ENCODE measurements around the gene PHC2. TPM values are rescaled to one million over a fixed set of nuclear protein-coding genes. Genes with fewer than 3 reads are reported as not detected.
A peak's percentile ranks its signal among the peaks of the same experiment; 100 is the strongest.

The PHC2 gene
- total RNA-seq, 1 donor from 2014 or later: 105 TPM

DNA sequence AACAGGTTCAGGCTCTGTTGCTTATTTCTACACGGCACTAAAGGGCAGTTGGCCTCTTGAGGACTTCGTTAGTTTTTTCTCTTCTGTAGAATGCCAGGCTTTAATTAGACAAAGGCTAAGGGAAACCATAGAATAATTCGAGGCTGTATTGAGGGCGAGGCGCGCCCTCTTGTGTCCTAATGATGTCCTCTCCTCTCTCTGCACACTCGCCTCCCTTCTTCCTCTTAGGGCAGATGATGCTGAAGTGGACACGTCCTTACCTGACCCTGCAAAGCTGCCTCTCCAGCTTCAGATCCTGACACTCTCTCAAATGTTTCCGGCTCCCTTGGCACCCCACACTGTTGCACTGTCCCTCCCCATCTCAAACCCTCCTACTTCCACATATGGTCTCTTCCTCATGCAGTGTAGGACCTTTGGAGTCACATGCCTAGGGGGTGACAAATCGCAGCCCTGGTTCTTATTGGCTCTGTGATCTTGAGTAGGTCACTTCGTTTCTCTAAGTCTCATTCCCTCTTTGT, 39.7 kb upstream of the PHC2 start:
- Histone ChIP-seq H3K4me3 (no peak overlapping the region), H3K36me3 (no peaks in the 10 kb centered on the region), H3K9me3 (no peaks in the 10 kb centered on the region), H3K27me3 (ENCODE audit: low read depth) (no peaks in the 10 kb centered on the region), H3K4me1 (peaks cover 21% of the 10 kb centered on the region), H3K27ac (no peak overlapping the region)
- intact Hi-C loops (cut with DNase I): no loop called here
- peak; percentile 79 for DNase-seq
- TF ChIP-seq CTCF (IDR thresholded peaks at IDR 0.05): peak; percentile 81
- ATAC-seq: peak; percentile 62 to 68

- Histone ChIP-seq H3K27me3 (ENCODE audit: low read depth) (no peaks in the 10 kb centered on the region), H3K4me1 (peaks cover 21% of the 10 kb centered on the region), H3K4me3 (no peak overlapping the region), H3K27ac (no peak overlapping the region), H3K9me3 (no peaks in the 10 kb centered on the region), H3K36me3 (no peaks in the 10 kb centered on the region)
- no peak for TF ChIP-seq CTCF (IDR thresholded peaks at IDR 0.05)
- DNase-seq: no peak
- ATAC-seq: no peak
- intact Hi-C loops (cut with DNase I): no loop called here
Measured at GRCh38 chr1:33469691-33470090, 38.8 kb upstream of the PHC2 start.

DNA sequence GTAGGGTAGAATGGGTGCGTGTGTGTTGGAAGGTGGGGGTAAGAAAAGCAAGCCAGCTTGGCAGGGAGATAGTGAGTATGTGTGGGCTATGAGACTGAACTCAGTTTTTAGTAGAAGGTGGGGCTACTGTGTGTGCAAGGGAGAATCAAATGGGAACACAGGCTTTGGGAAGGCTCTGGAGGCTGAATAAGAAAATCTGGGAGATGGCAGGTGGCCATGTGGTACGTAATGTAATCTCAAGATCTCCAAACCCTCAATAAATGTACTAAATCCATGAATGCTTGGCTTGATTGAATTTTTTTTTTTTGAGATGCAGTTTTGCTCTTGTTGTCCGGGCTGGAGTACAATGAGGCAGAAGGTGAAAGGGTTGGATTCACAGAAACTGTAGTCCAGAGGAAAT, 38.1 kb upstream of the PHC2 start:
- intact Hi-C loops (cut with DNase I): no loop called here
- TF ChIP-seq CTCF (IDR thresholded peaks at IDR 0.05): no peak
- Histone ChIP-seq H3K4me1 (peaks cover 21% of the 10 kb centered on the region), H3K9me3 (no peaks in the 10 kb centered on the region), H3K27me3 (ENCODE audit: low read depth) (no peaks in the 10 kb centered on the region), H3K36me3 (no peaks in the 10 kb centered on the region), H3K4me3 (no peak overlapping the region), H3K27ac (no peak overlapping the region)
- DNase-seq: no peak
- ATAC-seq: no peak

DNA sequence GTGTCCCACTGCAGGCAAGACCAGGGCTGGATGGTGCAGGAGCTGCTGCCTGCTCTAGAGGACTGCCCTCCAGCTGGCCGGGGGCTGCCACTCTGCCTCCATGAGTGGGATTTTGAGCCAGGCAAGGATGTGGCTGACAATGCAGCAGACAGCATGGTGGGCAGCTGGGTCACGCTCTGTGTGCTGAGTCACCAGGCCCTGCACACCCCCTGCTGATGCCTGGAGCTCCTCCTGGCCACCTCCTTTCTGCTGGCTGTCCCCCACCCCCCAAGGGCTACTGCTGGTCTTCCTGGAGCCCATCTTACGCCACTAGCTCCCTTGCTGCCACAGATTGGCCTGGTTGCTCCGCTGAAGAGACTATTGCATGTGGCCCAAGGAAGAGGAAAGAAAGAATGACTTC, 37.6 kb upstream of the PHC2 start:
- Histone ChIP-seq H3K27ac (no peak overlapping the region), H3K9me3 (no peaks in the 10 kb centered on the region), H3K27me3 (ENCODE audit: low read depth) (no peaks in the 10 kb centered on the region), H3K4me3 (no peak overlapping the region), H3K36me3 (no peaks in the 10 kb centered on the region), H3K4me1 (peaks cover 19% of the 10 kb centered on the region)
- DNase-seq (no peak), ATAC-seq (no peak)
- no peak for TF ChIP-seq CTCF (IDR thresholded peaks at IDR 0.05)
- intact Hi-C loops (cut with DNase I): no loop called here

DNA sequence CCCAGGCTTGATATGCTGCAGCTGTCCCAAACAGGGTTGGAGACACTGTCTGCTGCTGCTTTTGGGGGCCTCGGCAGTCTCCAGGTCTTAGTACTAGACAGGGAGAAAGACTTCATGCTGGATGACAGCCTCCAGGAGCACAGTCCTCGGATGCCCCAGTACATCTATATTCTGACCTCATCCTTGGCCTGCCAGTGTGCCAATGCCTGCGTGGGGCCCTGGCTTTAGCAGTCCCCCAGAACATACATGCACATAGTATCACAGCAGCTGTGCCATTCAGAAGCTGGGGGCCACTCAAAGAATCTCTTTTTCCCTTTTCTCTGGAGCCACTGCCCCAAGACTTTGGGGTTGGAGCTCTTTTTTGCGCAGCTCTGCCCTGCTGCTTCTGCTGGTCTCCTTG, 37.1 kb upstream of the PHC2 start:
- Histone ChIP-seq H3K9me3 (no peaks in the 10 kb centered on the region), H3K36me3 (no peaks in the 10 kb centered on the region), H3K27ac (no peak overlapping the region), H3K27me3 (ENCODE audit: low read depth) (no peaks in the 10 kb centered on the region), H3K4me3 (no peak overlapping the region), H3K4me1 (peaks cover 14% of the 10 kb centered on the region)
- no peak for TF ChIP-seq CTCF (IDR thresholded peaks at IDR 0.05)
- ATAC-seq (no peak), DNase-seq (no peak)
- intact Hi-C loops (cut with DNase I): no loop called here

- H3K9me3 ChIP-seq: no peaks in the 10 kb centered on the region
- H3K4me1 ChIP-seq: peaks cover 10% of the 10 kb centered on the region
- H3K36me3 ChIP-seq: no peaks in the 10 kb centered on the region
- H3K27ac ChIP-seq: no peak overlapping the region
- intact Hi-C loops (cut with DNase I): no loop called here
- no peaks in the 10 kb centered on the region for H3K27me3 ChIP-seq (ENCODE audit: low read depth)
- H3K4me3 ChIP-seq: no peak overlapping the region
- no peak for ATAC-seq
- no peak for DNase-seq
- no peak for TF ChIP-seq CTCF (IDR thresholded peaks at IDR 0.05)
Measured at GRCh38 chr1:33466159-33466558, 35.3 kb upstream of the PHC2 start.
